Umbilical cord (tissue), 2 donors: ENCODE data around the gene NPB. TPM values are rescaled to one million over a fixed set of nuclear protein-coding genes. Genes with fewer than 3 reads are reported as not detected.
A peak's percentile ranks its signal among the peaks of the same experiment; 100 is the strongest.

Experiments used
- DNase-seq: peaks from one replicate; pipeline ENCODE4 v3.0.0-alpha.2; 2015; ENCODE audit warnings: low spot score
- total RNA-seq: library from RNA; depleted of rRNA; stranded (reverse); fragments of >200 nt; gene quantifications from one replicate; pipeline ENCODE4 v1.2.3, GENCODE V29; 2014; ENCODE audit warnings: low replicate concordance; ENCODE audit not compliant: insufficient read depth

NPB gene
- total RNA-seq, result 1.4 TPM

- no peak for DNase-seq
Measured at GRCh38 chr17:81902023-81902652, at the start of gene NPB. Gene NPB (plus strand): TSS chr17:81902238. CDS start chr17:81902278, 40 bp downstream.

- no peak for DNase-seq
Measured at GRCh38 chr17:81854974-81855774, 46.9 kb upstream of the NPB start.

- DNase-seq, result no peak
Measured at GRCh38 chr17:81858170-81858966, 43.7 kb upstream of the NPB start.

GRCh38 chr17:81858967-81859905 lies 42.8 kb upstream of the NPB start:
- peak; percentile 49 for DNase-seq

GRCh38 chr17:81859906-81860755 lies 41.9 kb upstream of the NPB start, which contains the start of gene P4HB:
Gene P4HB (minus strand): TSS chr17:81860535. CDS start chr17:81860471, 64 bp downstream.
- DNase-seq, result no peak

- DNase-seq, result peak; percentile 100
Measured at GRCh38 chr17:81860756-81861568, 41.1 kb upstream of the NPB start.

- no peak for DNase-seq
Measured at GRCh38 chr17:81863123-81863675, 38.8 kb upstream of the NPB start.

GRCh38 chr17:81863833-81864768 lies 37.9 kb upstream of the NPB start:
- DNase-seq, result no peak

GRCh38 chr17:81865358-81865732 lies 36.7 kb upstream of the NPB start:
- DNase-seq, result no peak

- peak; percentile 51 for DNase-seq
Measured at GRCh38 chr17:81865733-81866439, 36.2 kb upstream of the NPB start.

- DNase-seq, result peak; percentile 33
Measured at GRCh38 chr17:81866440-81867169, 35.4 kb upstream of the NPB start.

GRCh38 chr17:81867170-81867990 lies 34.7 kb upstream of the NPB start:
- peak; percentile 79 for DNase-seq

- peak; percentile 20 for DNase-seq
Measured at GRCh38 chr17:81867991-81868673, 33.9 kb upstream of the NPB start.

- peak; percentile 87 for DNase-seq
Measured at GRCh38 chr17:81868674-81869220, 33.3 kb upstream of the NPB start.
